GM12872 (cell line): ENCODE measurements around the gene POLK.

Experiments used
- CTCF ChIP-seq: IDR thresholded peaks from 3 replicates; pipeline ENCODE4 v1.5.1; 2011; ENCODE audit warnings: low read depth, mild to moderate bottlenecking, low read length, moderate library complexity; ENCODE audit not compliant: insufficient read depth

Gene POLK

DNA sequence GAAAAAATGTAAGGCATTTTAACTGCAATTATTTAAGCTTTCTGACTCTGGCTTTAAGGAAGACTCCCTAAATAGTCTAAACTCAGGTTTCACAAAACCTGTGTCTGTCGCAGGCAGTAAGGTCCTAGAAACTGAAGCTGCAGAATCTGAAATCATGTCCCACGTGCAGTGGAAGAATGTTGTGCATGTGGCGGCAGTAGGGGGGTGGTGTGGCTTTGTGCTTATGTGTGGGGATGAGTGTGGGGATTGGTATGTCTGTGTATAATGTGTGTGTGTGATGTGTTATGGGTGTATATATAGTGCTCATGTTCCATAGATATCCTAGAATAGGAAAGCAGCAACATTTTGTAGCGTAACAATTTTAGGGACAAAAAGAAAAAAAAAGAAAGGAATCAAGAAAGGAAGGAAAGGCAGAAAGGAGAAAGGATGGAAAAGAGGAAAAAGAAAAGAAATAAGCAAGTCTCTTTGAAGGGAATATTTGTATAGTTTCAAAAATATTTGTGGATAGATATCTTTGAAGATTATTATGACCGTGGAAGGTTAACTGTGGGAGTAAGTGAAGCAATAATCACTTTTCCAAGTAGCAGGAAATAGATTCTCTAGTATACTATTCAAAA, 106.2 kb downstream of the POLK start:
- no peak for TF ChIP-seq CTCF

GRCh38 chr5:75620184-75620959, 108.7 kb downstream of the POLK start:
- no peak for TF ChIP-seq CTCF

- TF ChIP-seq CTCF = no peak
Measured at GRCh38 chr5:75622564-75622963, 110.9 kb downstream of the POLK start.

- no peak for TF ChIP-seq CTCF
Measured at GRCh38 chr5:75623846-75624245, 112.2 kb downstream of the POLK start.

DNA sequence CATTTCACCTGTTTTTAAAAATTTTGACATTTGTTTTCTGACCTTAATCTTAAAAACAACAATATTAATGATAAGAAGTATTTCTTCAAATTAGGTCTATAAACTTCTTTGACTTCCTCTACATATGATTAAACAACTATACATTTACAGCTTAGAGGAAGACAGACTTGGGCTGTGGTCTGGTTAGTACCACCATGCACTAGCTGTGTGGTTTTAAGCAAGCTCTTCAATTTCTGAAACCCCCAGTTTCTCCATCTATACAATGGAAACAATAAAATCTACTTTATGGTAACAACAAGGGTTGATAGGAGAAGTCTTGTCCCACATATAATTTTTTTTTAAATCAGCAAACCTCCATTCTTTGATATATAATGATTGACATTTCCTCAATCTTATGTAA, 115.3 kb downstream of the POLK start:
- TF ChIP-seq CTCF = no peak

DNA sequence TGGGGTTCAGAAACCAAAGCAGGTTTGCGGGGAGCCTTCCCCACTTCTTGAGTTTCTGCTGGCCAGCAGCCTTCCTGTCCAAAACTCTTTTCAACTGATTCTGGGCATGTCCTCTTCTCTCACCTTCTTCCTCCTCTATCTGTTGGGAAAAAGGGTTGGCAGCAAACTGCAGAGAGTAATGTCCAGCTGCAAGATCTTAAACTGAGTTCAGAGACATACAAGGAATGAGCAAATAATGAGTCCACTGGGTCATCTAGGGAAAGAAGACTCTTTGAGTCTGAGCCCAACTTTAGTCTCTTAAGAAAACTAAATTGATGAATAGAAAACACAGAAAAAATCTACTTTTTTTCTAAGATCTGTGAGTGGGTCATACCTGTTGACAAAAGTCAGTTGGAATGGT, 116.1 kb downstream of the POLK start:
- no peak for TF ChIP-seq CTCF

DNA sequence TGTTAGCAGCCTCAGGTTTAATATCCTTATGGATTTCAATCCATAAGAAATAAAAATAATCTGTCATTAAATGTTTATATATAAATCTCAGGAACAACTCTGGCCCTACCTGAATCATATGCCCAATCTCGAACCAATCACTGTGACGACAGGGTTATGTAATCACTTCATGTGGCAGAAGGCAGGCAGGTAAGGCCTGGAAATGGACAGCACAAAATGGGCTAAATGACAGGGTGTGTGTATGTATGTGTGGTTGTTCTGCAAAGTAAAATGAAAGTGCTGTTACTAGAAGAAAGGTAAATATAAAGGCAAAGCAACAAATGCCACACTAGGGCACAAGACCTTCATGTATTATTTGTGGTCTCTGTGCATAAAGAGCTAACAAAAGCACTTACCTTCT, 119.2 kb downstream of the POLK start:
- no peak for TF ChIP-seq CTCF
